NCI-H2081 treated with DMSO at 0.1 percent for 48 hours (cell line): ENCODE measurements around the gene NPAS3.
A peak's percentile ranks its signal among the peaks of the same experiment; 100 is the strongest.

Experiments
- DNase-seq: peaks from one replicate; lab custom pipeline; 2025; lab: John Stamatoyannopoulos, UW

The NPAS3 gene

DNA sequence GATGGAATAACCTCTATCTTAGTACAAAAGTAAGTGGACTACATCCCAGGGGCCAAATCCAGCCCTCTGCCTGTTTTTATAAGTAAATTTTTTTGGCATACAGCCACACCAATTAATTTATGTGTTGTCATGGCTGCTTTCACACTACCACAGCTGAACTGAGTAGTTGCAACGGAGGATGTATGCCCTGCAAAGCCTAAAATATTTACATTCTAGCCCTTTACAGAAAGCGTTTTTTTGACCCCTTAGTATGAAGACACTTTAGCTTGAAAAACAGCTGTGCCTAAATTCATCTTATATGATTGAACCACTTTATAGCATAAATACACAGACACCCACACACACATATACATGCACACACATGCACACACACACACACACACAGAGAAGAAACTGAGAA is 510.6 kb downstream of the NPAS3 start:
- no peak for DNase-seq

GRCh38 chr14:33449703-33450395 is 511.2 kb downstream of the NPAS3 start:
- no peak for DNase-seq

DNA sequence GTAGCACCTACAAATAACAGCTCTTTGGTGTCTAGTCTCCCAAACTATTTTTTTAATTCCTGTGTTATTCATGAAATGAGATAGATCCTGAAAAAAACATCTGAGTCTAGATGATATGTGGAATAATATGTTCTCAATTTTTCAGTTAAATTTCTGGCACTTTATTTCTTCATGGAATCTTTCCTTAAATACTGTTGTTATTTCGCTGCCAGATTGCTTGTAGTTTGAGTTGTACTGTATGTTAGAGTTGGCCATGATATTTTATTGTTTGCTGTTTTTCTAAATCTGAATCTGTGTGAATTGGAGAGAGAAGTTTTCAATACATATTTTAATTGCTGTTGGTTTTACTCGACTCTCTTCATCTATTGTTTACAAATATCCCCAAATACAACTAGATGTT is 511.7 kb downstream of the NPAS3 start:
- DNase-seq, result no peak

- DNase-seq, result no peak
These were observed 512.5 kb downstream of the NPAS3 start for GRCh38 chr14:33451211-33451610.

DNA sequence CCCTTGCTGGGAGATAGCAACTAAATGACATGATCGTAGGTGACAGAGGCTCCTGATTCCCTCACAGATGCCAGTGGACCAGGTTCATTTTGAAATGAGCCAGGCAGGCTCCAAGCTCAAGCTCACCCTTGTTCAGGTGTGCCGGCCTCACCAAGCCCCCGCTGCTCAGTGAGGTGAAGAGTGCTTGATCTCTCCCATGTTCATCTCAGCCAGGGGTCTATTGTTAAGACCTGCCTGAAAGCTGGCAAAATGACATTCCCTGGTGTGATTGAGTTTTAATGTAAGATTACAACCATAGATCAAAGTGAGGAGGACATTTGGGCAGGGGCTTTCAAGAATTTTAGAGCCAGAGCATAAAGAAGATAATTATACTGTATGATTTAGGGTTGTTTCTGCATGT is 514.3 kb downstream of the NPAS3 start:
- DNase-seq, result no peak

DNA sequence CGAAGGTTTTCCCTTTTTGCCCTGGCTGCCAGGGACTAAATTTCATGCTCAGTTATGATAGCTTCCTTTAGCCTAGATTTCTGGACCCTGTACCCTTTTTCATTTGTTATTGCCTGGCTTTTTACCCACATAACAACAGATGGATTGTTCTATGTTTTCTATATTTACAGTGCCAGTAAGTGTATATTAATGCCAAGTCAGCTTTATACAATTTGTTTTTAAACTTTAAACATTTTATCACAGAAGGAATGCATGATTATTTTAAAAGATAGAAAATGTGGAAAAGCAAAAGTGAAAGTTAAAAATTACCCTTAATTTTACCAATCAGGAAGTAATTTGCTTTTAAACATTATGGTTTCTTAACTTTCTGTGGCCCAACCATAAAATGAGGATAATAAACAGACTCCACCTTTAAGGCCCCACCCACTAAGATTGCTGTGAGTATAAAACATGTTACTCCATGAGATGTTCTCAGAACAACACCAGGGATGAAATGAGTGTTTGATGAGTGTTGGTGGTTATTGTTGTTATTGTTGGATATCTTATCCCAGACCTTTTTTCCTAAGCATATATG is 515.4 kb downstream of the NPAS3 start:
- no peak for DNase-seq

DNA sequence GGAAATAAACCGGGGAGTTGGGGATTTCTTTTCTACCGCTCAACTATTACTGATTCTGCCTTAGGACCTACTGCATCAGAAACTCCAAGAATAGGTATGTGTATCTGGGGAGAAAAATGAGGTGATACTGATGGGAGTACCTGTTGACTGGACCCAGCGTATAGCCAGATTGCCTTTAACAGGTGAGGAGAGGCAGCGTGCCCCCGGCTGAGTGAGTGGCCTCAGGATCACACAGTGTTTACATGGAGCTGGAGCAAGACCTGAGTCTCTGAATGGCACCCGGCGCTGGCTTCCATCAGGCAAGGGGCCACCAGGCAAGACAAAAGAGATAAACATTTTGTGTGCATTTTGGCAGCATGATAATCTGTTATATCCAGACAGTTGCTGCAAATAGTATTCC is 516.0 kb downstream of the NPAS3 start:
- DNase-seq, result no peak

- no peak for DNase-seq
These were observed 517.1 kb downstream of the NPAS3 start for GRCh38 chr14:33455654-33456345.

DNA sequence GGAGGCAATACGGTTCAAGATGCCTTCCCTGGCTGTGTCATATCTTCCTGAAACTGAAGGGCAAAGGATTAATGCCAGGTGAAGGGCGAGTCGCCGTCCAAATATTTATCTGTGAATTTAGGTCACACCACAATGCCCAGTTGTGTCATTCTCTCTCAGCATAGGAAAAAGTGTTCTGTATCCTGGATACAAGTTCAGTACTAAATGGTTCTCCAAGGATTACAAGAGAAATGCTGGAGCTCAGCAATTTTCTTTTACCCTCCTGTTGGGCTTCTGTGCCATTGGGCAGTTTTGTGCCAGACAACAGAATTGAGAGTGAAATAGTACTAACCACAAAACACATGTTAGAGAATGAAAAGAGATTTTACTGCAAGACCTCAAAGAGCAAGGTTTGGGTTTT is 518.3 kb downstream of the NPAS3 start:
- DNase-seq, result no peak

DNA sequence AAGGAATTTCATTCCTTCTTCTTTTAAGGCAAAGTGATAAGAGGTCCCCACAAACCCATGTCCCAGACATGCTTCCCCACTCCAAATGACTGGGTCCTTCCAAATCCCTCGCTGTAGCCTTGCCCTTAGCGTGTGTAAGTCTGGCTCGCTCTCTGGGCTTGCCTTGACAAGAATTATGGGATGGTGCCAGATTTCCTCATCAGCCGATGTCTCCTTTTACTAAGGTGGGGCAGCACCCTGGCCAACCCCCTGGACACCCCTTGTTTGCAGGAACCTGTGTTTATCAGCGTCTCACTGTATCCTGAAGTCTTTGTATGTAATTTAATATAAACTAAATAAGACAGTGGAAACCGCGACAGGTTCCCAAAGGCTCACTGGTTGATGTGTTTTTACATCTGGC is 518.9 kb downstream of the NPAS3 start:
- DNase-seq, result no peak

- DNase-seq, result no peak
These were observed 521.5 kb downstream of the NPAS3 start for GRCh38 chr14:33460164-33460563.

- DNase-seq, result no peak
These were observed 522.4 kb downstream of the NPAS3 start for GRCh38 chr14:33461036-33461435.

DNA sequence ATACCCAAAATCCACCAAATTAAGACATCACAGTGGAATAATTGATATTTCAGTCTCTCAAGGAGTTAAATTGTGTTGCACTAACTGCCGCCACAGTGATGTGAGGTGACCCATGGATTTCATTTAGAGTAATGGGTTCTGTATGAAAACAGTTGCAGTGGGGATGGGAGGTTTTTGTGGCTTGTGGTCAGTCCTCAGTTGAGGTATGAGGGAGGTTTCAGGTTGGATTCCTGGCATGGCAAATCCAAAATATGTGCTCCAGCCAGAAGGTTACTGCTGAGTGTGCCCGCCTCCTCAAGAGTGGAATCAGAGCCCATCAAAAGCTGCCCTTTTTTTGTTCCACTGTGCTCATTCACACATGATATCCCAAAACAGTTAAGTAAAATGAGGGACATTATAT is 525.1 kb downstream of the NPAS3 start:
- no peak for DNase-seq

GRCh38 chr14:33464254-33464962 is 525.7 kb downstream of the NPAS3 start:
- no peak for DNase-seq

GRCh38 chr14:33465846-33466700 is 527.4 kb downstream of the NPAS3 start:
- DNase-seq, result no peak

GRCh38 chr14:33467971-33468370 is 529.3 kb downstream of the NPAS3 start:
- no peak for DNase-seq

- no peak for DNase-seq
These were observed 531.2 kb downstream of the NPAS3 start for GRCh38 chr14:33469898-33470297.

- no peak for DNase-seq
These were observed 533.1 kb downstream of the NPAS3 start for GRCh38 chr14:33471776-33472175.

DNA sequence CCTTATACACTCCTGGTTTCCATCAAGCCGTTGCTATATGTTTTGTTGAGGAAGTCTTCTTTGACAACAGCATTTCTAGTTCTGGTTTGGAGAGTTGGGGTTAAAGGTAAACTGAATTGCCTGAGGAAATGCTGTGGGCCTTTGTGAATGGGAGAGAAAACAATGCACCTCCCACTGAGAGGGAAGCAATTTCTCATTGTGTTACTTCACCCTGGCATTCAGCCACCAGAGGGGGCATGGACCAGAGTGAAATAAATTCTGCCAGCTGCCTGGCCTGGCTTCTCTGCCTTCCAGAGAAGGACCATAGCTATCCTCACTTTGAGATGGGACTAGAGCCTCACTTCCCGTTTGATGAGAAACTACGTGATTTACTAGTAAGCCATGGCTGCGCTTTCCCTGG is 536.9 kb downstream of the NPAS3 start:
- DNase-seq, result peak; percentile 58

DNA sequence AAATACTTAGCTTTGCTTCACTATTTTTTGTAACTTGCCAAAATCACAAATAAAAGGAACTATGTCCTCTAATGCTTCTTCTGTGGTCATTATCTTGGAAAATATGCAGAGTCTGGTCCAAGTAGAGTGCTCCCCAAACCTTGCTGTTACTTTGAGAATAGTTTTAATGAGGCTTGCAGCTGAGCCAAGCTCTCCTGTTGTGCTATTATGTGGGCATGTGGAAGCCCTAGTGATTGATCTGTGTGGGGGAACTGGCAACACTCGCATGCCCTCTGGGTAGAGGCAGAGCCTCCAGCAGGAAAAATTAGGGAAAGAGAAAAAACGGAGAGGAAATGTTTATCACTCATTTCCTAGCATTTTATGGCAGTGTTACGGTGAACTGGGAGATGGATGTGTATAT is 539.1 kb downstream of the NPAS3 start:
- peak; percentile 0 for DNase-seq

DNA sequence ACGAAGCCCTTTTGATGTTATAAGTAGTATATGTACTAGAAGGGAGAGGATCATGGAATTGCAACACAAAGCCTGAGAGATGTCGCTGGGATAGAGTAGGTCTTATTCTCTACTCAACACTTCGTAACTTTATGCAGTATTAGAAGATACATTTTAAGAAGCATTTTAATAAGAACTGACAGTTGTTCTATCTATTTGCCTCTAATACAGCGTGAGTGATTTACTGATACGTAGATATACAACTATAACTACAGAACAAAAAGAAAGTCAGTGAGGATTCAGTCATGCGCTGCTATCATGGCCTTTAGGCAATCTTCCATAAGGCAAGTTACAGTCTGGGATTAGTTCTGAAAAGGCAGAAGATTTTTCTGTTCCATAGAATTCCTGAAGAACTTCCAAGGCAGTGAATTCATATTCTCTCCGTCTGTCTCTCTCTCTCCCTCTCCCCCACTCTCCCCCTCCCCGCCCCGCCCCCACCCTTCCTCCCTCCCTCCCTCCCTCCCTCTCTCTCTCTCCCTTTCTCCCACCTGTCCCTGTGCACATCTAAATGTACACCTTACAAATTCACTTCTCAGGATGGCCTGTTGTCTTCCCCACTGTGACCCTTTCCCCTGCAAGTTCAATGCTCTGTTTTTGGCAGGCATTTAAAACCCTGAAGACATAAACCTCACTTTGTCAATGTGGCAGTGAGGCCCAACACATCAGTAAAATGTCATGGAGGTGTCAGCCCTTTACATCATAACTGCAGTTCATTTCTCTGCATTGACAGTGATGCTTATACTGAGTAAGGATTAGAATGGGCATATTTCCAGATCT is 541.6 kb downstream of the NPAS3 start:
- no peak for DNase-seq
